ENCODE results near the gene SSC5D.

Gene SSC5D

GRCh38 chr19:55461974-55462626 is 26.1 kb upstream of the SSC5D start:
- no peak for ATAC-seq
- DNase-seq: no peak
- Mint-ChIP-seq H3K27me3 (no peaks in the 10 kb centered on the region), H3K4me3 (peak overlapping the region; percentile 94 to 98), H3K4me1 (peaks cover 44% of the 10 kb centered on the region), H3K27ac (peak overlapping the region; percentile 69 to 81), H3K9me3 (no peaks in the 10 kb centered on the region)

- no peak for DNase-seq
- H3K9me3 Mint-ChIP-seq: no peaks in the 10 kb centered on the region
- peak overlapping the region; percentile 94 to 98 for H3K4me3 Mint-ChIP-seq
- no peaks in the 10 kb centered on the region for H3K27me3 Mint-ChIP-seq
- no peak for ATAC-seq
- peaks cover 42% of the 10 kb centered on the region for H3K4me1 Mint-ChIP-seq
- no peak overlapping the region for H3K27ac Mint-ChIP-seq
Measured at GRCh38 chr19:55462722-55463121, 25.5 kb upstream of the SSC5D start.

GRCh38 chr19:55463583-55464031 is 24.6 kb upstream of the SSC5D start:
- Mint-ChIP-seq H3K4me1 (peaks cover 34% of the 10 kb centered on the region), H3K4me3 (no peak overlapping the region), H3K9me3 (no peaks in the 10 kb centered on the region), H3K27me3 (no peaks in the 10 kb centered on the region), H3K27ac (no peak overlapping the region)
- DNase-seq (no peak), ATAC-seq (no peak)

- Mint-ChIP-seq H3K27ac (no peak overlapping the region), H3K27me3 (no peaks in the 10 kb centered on the region), H3K9me3 (no peaks in the 10 kb centered on the region), H3K4me3 (no peak overlapping the region), H3K4me1 (peaks cover 34% of the 10 kb centered on the region)
- ATAC-seq: no peak
- DNase-seq: no peak
Measured at GRCh38 chr19:55464039-55464661, 24.1 kb upstream of the SSC5D start.

GRCh38 chr19:55464662-55465054 is 23.6 kb upstream of the SSC5D start, which contains the start of gene C19orf85:
TSS of gene C19orf85 (minus strand) at chr19:55464751. CDS start at chr19:55464554, 197 bp downstream.
- Mint-ChIP-seq H3K27ac (no peak within 1 kb of the TSS), H3K9me3 (no peaks in the 10 kb centered on the region), H3K4me1 (peaks cover 32% of the 10 kb centered on the region), H3K4me3 (no peak within 1 kb of the TSS), H3K27me3 (no peaks in the 10 kb centered on the region)
- ATAC-seq (no peak), DNase-seq (no peak)

- Mint-ChIP-seq H3K27me3 (no peaks in the 10 kb centered on the region), H3K9me3 (no peaks in the 10 kb centered on the region), H3K4me1 (peaks cover 22% of the 10 kb centered on the region), H3K27ac (no peak overlapping the region), H3K4me3 (no peak overlapping the region)
- DNase-seq (no peak), ATAC-seq (no peak)
Measured at GRCh38 chr19:55465460-55466240, 22.6 kb upstream of the SSC5D start.

GRCh38 chr19:55466241-55466614 is 22.0 kb upstream of the SSC5D start:
- ATAC-seq (no peak), DNase-seq (no peak)
- Mint-ChIP-seq H3K27me3 (no peaks in the 10 kb centered on the region), H3K4me3 (no peak overlapping the region), H3K9me3 (no peaks in the 10 kb centered on the region), H3K4me1 (peaks cover 16% of the 10 kb centered on the region), H3K27ac (no peak overlapping the region)

GRCh38 chr19:55467236-55468053 is 20.8 kb upstream of the SSC5D start:
- no peaks in the 10 kb centered on the region for H3K27me3 Mint-ChIP-seq
- H3K27ac Mint-ChIP-seq: no peak overlapping the region
- H3K4me3 Mint-ChIP-seq: no peak overlapping the region
- ATAC-seq (peak; percentile 88), DNase-seq (peak; percentile 62 to 74)
- peaks cover 6% of the 10 kb centered on the region for H3K4me1 Mint-ChIP-seq
- H3K9me3 Mint-ChIP-seq: no peaks in the 10 kb centered on the region

- no peak for DNase-seq
- H3K4me3 Mint-ChIP-seq: no peak overlapping the region
- no peaks in the 10 kb centered on the region for H3K9me3 Mint-ChIP-seq
- H3K4me1 Mint-ChIP-seq: peaks cover under 1% of the 10 kb centered on the region
- H3K27ac Mint-ChIP-seq: no peak overlapping the region
- H3K27me3 Mint-ChIP-seq: no peaks in the 10 kb centered on the region
- peak; percentile 31 for ATAC-seq
Measured at GRCh38 chr19:55468054-55468393, 20.2 kb upstream of the SSC5D start.

GRCh38 chr19:55471266-55471665 is 17.0 kb upstream of the SSC5D start:
- Mint-ChIP-seq H3K27ac (no peak overlapping the region), H3K4me1 (peaks cover 11% of the 10 kb centered on the region), H3K4me3 (no peak overlapping the region), H3K27me3 (no peaks in the 10 kb centered on the region), H3K9me3 (no peaks in the 10 kb centered on the region)
- ATAC-seq (no peak), DNase-seq (no peak)

- no peak for DNase-seq
- H3K4me3 Mint-ChIP-seq: no peak overlapping the region
- no peaks in the 10 kb centered on the region for H3K9me3 Mint-ChIP-seq
- H3K27ac Mint-ChIP-seq: no peak overlapping the region
- peaks cover 17% of the 10 kb centered on the region for H3K4me1 Mint-ChIP-seq
- no peaks in the 10 kb centered on the region for H3K27me3 Mint-ChIP-seq
- ATAC-seq: no peak
Measured at GRCh38 chr19:55472463-55472862, 15.8 kb upstream of the SSC5D start.

GRCh38 chr19:55473225-55474012 is 14.8 kb upstream of the SSC5D start:
- Mint-ChIP-seq H3K4me3 (no peak overlapping the region), H3K27ac (no peak overlapping the region), H3K4me1 (peaks cover 26% of the 10 kb centered on the region), H3K27me3 (no peaks in the 10 kb centered on the region), H3K9me3 (no peaks in the 10 kb centered on the region)
- ATAC-seq (no peak), DNase-seq (no peak)

- Mint-ChIP-seq H3K27ac (no peak overlapping the region), H3K4me1 (peaks cover 38% of the 10 kb centered on the region), H3K4me3 (peak overlapping the region in 1 of 2 donors; percentile 96), H3K9me3 (no peaks in the 10 kb centered on the region), H3K27me3 (no peaks in the 10 kb centered on the region)
- ATAC-seq (no peak), DNase-seq (no peak)
Measured at GRCh38 chr19:55474269-55475265, 13.7 kb upstream of the SSC5D start.

All from stimulated activated naive CD8-positive, alpha-beta T cell treated with anti-CD3 and anti-CD28 coated beads, Interleukin-15, amount 100 ng/mL, for 72 hours (primary cell).